ENCODE data around the gene PTPRF.
"Not testable (repeated sequence)": the region's sequence is repeated elsewhere in the genome, so short reads cannot be mapped to it uniquely, and the experiment has no call there.

PTPRF gene

DNA sequence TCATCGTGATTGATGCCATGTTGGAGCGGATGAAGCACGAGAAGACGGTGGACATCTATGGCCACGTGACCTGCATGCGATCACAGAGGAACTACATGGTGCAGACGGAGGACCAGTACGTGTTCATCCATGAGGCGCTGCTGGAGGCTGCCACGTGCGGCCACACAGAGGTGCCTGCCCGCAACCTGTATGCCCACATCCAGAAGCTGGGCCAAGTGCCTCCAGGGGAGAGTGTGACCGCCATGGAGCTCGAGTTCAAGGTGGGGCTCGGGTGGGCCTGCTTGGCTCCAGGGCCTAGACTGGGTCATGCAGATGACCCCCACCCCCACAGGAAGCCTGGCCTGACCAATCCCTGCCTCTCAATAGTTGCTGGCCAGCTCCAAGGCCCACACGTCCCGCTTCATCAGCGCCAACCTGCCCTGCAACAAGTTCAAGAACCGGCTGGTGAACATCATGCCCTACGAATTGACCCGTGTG, 88.7 kb downstream of the PTPRF start:
- peak in 4 of 10 donors; percentile 1 to 49 (median 44) for DNase-seq
- intact Hi-C loops (cut with DNase I), result no loop called here

DNA sequence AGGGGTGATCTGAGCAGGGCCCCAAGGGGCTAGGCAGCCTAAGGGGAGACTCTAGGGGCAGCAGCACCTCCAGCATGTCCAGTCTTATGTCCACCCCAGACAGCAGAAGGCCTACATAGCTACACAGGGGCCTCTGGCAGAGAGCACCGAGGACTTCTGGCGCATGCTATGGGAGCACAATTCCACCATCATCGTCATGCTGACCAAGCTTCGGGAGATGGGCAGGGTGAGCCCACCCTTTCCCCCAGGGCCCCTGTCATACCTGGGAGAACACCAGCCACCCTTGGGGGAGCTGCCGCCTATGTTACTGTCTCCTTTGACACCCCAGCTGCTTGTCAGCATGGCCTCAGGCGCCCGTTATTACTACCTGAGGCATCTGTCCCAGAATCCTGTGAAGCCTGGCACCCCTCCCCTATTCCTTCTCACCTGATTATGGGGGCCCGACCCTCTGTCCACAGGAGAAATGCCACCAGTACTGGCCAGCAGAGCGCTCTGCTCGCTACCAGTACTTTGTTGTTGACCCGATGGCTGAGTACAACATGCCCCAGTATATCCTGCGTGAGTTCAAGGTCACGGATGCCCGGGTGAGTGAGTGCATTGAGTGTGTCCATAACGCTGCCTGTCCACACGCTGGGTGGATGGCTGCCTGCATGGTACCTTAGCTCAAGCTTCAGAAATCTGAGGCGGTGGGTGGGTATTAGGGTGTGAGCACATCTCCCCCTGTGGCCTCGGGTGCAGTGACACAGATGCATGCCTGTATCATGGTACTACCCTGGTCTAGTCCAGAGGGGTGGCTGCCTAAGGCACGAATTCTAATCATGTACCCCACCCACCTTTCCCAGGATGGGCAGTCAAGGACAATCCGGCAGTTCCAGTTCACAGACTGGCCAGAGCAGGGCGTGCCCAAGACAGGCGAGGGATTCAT, 89.6 kb downstream of the PTPRF start:
- intact Hi-C loops (cut with DNase I), result no loop called here
- DNase-seq, result peak in 3 of 10 donors; percentile 25 to 68 (median 65)

DNA sequence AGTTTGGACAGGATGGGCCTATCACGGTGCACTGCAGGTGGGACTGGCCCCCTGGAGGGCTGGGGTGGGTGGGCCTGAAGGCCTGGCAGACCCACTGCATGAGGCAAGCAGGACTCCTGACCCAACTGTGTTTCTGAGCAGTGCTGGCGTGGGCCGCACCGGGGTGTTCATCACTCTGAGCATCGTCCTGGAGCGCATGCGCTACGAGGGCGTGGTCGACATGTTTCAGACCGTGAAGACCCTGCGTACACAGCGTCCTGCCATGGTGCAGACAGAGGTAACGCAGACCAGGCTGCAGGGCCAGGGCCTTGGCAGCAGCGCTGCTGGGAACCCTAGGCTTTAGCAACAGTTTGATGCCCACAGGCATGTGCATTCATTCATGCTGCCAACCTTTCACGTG, 90.3 kb downstream of the PTPRF start:
- peak in 3 of 10 donors; percentile 43 to 59 (median 55) for DNase-seq
- intact Hi-C loops (cut with DNase I), result no loop called here

DNA sequence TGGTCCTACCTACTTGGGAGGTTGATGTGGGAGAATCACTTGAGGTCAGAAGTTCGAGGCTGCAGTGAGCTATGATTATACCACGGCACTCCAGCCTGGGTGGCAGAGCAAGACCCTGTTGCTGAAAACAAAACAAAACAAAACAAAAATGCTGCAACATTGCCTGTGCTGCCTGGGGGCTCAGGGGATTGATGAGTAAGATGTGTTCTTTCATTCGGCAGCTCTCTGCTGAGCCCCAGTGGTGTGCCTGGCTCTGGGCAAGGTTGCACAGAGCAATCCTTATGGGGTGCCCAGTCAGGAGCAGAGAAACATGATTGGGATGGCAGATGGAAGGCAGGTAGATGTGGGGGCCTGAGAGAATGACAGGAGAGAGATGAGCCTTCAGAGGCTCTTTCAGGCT, 90.7 kb downstream of the PTPRF start:
- intact Hi-C loops (cut with DNase I), result no loop called here
- DNase-seq, result peak in 2 of 10 donors; percentile 57 to 81

DNA sequence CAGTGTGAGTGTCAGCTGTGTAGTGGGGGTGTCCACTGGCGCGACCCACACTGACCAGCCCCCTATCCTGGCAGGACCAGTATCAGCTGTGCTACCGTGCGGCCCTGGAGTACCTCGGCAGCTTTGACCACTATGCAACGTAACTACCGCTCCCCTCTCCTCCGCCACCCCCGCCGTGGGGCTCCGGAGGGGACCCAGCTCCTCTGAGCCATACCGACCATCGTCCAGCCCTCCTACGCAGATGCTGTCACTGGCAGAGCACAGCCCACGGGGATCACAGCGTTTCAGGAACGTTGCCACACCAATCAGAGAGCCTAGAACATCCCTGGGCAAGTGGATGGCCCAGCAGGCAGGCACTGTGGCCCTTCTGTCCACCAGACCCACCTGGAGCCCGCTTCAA, 91.2 kb downstream of the PTPRF start:
- peak in 5 of 10 donors; percentile 25 to 88 (median 79) for DNase-seq
- intact Hi-C loops (cut with DNase I), result no loop called here

DNA sequence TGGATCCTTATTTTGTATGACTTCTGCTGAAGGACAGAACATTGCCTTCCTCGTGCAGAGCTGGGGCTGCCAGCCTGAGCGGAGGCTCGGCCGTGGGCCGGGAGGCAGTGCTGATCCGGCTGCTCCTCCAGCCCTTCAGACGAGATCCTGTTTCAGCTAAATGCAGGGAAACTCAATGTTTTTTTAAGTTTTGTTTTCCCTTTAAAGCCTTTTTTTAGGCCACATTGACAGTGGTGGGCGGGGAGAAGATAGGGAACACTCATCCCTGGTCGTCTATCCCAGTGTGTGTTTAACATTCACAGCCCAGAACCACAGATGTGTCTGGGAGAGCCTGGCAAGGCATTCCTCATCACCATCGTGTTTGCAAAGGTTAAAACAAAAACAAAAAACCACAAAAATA, 91.8 kb downstream of the PTPRF start:
- intact Hi-C loops (cut with DNase I), result no loop called here
- DNase-seq, result peak in 8 of 10 donors; percentile 36 to 95 (median 58)

DNA sequence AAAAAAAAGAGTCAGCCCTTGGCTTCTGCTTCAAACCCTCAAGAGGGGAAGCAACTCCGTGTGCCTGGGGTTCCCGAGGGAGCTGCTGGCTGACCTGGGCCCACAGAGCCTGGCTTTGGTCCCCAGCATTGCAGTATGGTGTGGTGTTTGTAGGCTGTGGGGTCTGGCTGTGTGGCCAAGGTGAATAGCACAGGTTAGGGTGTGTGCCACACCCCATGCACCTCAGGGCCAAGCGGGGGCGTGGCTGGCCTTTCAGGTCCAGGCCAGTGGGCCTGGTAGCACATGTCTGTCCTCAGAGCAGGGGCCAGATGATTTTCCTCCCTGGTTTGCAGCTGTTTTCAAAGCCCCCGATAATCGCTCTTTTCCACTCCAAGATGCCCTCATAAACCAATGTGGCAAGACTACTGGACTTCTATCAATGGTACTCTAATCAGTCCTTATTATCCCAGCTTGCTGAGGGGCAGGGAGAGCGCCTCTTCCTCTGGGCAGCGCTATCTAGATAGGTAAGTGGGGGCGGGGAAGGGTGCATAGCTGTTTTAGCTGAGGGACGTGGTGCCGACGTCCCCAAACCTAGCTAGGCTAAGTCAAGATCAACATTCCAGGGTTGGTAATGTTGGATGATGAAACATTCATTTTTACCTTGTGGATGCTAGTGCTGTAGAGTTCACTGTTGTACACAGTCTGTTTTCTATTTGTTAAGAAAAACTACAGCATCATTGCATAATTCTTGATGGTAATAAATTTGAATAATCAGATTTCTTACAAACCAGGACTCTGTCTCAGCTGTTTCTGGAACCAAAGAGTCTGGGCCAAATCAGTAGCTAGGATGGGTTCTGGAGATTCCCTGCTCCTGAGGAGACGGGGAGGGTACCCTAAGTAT, 92.5 kb downstream of the PTPRF start:
- intact Hi-C loops (cut with DNase I), result no loop called here
- peak in 3 of 10 donors; percentile 13 to 69 (median 52) for DNase-seq

DNA sequence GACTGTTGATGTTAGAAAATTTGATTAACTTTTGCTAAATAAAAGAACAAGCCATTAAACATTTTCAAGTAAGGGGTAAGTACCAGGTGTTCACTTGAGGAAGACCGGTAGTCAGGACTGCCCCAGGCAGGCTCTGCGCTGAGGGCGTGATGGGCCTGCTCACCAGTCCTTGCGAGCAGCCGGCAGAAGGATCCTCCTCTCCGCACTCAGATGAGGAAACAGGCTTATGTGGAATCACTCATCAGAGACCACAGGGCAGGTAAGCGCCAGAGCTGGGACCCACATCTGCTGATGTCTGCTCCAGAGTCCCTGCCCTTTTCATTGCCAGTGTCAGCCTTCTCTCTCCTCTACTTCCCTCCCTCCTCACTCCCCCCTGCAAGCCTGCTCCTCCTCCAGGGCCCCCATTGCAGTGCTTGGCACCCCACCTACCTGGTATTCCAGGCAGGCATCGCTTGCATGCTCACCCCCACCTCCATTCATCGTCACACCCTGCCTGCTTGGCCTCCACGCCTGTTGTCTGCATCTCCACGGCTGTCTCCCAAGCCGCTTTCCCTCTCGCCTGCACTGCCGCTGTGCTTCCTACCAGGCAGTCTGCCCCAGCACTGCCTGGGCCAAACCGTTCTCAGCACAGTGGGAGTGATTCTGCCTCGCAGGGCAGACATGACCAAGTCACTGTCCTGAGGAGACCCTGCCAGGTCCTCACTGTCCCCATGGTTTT, 94.5 kb downstream of the PTPRF start:
- DNase-seq, result peak in 3 of 10 donors; percentile 75 to 85 (median 79)
- intact Hi-C loops (cut with DNase I), result no loop called here

DNA sequence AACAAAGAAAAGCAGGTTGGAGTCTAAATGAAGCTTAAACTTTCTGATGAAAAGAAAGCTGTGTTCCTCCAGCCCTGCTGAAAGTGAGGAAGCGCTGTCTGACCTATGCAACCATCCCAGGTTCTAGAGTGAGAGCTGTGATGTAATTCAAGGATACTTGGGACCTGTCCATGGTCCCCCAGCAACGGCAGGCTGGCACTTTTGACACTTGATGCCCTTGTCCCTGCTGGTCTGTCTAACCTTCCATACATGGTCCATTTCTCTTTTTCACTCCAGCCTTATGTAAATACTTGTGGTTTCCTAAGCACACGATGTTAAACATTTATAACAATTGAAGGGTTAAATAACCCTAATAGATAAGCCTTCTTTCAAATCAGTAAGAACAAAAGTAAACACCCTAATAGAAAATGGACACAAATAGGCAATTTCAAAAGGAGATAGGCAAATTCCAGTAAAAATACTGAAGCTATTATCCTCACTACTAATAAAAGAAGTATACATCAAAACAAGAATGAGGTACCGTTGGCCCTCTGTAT, 101.5 kb downstream of the PTPRF start:
- no peak for DNase-seq
- intact Hi-C loops (cut with DNase I), result no loop called here

DNA sequence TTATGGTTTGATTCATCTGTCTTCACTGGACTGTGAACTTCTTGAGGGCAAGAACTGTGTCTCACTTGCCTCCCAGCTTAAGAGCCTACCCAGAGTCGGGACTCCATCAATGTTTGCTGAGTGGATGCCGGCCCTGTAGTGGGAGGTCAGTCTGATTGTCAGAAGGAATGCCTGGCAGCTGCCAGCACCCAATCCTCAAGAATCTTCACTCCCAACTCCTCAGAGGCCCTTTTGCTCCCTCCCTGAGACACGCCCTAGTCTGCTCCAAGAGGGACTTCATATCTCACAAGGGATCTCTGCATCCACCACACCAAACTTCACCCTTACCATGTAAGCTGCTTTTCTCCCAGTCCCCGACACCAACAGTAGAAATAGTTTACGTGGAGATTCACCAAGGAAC, 104.0 kb downstream of the PTPRF start:
- DNase-seq, result no peak
- intact Hi-C loops (cut with DNase I), result no loop called here

DNA sequence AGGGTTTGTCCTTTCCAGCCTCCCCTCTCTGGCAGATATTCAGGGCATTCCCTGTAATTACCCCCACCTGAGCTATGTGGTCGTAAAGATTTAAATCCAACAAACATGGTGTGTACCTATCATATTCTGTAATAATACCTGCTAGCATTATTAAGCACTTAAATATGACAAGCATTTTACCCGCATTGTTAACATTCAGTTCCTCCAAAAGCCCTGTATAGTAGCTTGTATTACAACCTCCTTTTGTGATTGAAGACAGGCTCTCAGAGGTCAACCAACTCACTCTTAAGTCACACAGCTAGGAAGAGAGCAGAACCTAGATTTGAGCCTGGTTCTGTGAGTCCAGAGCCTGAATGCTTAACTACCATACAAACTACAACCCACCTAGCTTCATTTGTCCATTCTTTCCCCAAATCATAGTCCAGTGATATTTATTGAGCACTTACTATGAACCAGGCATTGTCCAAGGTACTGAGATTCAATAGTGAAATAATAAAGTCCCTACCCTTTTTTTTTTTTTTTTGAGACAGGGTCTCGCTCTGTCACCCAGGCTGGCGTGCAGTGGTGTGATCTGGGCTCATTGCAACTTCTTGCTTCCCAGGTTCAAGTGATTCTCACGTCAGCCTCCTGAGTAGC, 105.4 kb downstream of the PTPRF start:
- intact Hi-C loops (cut with DNase I), result no loop called here
- DNase-seq, result no peak

DNA sequence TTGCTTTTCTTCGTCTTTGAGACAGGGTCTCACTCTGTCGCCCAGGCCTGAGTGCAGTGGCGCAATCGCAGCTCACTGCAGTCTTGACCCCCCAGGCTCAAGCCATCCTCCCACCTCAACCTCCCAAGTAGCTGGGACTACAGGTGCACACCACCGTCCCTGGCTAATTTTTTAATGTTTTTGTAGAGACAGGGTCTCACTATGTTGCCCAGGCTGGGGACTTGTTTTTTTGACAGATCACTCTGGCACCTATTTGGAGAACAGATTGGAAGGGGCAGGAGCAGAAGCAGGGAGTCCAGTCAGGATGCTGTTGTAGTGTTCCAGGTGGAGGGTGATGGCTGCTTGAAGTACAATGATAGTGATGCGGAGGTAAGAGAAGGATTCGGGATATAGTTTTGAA, 106.6 kb downstream of the PTPRF start:
- peak in 1 of 10 donors; percentile 7 for DNase-seq
- intact Hi-C loops (cut with DNase I), result no loop called here

DNA sequence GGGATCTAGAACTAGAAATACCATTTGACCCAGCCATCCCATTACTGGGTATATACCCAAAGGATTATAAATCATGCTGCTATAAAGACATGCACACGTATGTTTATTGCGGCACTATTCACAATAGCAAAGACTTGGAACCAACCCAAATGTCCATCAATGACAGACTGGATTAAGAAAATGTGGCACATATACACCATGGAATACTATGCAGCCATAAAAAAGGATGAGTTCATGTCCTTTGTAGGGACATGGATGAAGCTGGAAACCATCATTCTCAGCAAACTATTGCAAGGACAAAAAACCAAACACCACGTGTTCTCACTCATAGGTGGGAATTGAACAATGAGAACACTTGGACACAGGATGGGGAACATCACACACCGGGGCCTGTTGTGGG, 107.7 kb downstream of the PTPRF start:
- DNase-seq; intact Hi-C loops (cut with DNase I): not testable (repeated sequence)

DNA sequence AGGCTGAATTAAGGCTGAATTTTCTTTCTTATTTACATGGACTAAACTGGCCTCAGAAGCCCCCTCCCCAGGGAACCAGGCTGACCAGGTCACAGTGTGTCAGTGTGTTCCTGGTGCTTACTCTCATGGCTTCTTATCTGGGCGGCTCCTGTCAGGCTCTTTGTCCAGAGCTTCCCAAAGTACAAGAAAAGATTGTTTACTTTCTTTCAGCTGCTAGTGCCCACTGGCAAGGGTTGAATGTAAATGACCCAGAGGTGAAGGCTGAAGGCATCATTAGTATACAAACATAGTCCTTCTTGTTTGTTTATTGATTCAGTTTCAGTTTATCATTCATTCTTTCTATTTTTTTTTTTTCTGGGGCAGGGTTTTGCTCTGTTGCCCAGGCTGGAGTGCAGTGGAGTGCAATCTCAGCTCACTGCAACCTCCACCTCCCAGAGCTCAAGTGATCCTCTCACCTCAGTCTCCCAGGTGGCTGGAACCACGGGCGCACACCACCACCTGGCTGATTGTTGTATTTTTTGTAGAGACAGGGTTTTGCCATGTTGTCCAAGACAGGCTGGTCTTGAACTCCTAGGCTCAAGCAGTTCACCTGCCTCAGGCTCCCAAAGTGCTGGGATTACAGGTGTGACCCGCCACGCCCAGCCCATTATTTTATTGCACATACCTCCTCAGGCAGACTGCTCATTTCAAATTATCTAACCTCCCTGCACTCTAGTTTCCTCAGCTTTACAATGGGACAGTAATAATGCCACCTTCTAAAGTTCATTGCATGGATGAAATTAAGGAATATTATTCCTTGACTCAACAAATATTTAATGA, 109.5 kb downstream of the PTPRF start:
- no peak for DNase-seq
- intact Hi-C loops (cut with DNase I), result no loop called here

DNA sequence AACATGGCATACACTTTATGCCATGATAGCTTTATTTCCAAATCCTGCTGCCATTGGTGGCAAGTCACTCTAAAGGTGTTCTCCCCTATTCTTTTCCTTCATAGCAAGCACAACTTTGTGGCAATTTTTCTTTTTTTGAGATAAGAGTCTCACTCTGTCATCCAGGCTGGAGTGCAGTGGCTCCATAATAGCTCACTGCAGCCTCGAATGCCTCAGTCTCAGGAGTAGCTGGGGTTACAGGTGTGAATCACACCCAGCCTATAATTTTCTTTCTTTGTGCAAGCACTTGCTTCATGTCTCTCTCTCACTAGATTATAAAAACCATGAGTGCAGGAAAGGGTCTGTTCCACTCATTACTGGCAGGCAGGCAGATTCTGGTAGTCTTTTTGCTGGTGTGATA, 113.9 kb downstream of the PTPRF start:
- intact Hi-C loops (cut with DNase I), result no loop called here
- DNase-seq, result no peak

DNA sequence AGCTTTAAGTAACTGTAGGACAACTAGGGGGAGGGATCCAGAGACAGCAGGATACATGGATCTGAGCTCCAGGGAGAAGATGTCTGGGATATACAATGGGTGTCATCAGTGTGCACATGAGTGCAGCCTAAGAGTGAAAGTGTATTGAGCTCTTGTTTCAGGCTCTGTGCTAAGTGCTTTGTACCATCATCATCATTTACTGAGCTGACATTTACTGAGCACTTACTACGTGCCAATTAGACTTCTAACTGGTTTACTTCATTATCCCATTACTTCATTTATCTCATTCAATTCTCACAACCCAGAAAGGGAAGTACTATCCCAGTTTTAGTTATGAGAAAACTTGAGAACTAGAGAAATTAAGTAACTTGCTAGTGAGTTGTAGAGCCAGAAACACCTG, 114.8 kb downstream of the PTPRF start:
- no peak for DNase-seq
- intact Hi-C loops (cut with DNase I), result no loop called here

DNA sequence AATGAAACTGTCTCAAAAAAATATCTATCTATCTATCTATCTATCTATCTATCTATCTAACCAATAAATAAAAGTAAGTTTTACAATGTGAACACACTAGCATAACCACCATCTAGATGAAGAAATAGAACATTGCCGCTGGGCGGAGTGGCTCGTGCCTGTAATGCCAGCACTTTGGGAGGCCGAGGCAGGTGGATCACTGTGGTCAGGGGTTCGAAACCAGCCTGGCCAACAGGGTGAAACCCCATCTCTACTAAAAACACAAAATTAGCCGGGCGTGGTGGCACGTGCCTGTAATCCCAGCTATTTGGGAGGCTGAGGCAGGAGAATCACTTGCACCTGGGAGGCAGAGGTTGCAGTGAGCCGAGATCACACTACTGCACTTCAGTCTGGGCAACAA, 116.6 kb downstream of the PTPRF start:
- intact Hi-C loops (cut with DNase I); DNase-seq: not testable (repeated sequence)

DNA sequence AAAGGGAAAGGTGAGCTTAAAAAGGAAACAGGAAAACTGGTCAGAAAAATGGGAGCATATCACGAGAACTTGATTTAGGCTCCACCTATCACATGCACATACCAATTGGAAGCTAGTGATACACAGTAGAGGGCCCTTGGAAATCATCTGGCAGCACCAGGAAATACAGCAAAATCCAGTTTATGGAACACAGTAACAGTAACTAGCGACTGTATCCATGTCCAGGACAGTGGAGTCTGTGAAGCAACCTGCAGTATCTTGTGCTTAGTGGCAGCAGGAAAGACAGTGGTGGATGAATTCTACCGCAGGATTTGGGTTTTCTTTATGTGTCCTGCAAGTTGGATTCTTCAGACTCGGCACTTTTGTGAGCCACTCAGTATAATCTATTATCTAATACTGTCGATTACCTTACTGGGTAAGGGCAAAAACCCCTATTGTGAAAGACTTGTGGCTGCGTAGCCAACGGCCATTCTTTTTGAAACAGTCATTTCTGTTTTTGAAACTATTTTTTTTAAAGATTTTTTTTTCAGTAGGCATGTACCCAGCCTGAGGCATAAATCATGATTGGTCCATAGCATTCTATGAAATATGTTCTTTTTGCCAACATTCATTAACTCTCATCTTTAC, 117.7 kb downstream of the PTPRF start:
- no peak for DNase-seq
- intact Hi-C loops (cut with DNase I), result no loop called here
